Measurements from ENCODE around the gene PGM2L1. TPM values are rescaled to one million over a fixed set of nuclear protein-coding genes. Genes with fewer than 3 reads are reported as not detected.

Gene PGM2L1
- total RNA-seq, 3 donors from 2014 or later (not counting 1 experiment from before 2014, with no cell fraction given): 4.4 to 8.0 (median 6.6) TPM

DNA sequence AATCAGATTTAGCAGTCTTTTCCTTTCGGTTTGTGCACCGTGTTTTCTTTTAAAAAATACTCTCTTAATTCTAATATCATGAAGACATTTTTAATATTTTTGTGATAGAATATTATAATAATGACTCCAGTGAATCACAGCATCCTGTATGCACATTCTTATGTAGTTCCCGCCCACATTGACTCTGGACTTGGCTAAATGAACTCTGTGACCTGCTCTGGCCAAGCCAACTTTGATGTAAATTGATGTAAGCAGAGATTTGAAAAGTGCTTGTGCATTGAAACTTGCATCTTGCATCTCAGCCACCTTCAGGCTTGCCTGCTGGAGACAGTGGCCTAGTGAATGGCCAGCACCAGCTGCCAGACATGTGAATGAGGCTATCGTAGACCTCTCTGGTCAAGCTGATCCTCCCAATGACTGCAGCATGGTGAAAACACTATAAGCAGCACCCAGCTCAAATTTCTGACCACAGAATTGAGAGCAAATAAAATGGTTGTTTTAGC, 29.2 kb upstream of the PGM2L1 start:
- Histone ChIP-seq H3K27ac (ENCODE audit: low read length) (no peak overlapping the region), H3K27me3 (ENCODE audit: control insufficient read depth, insufficient read depth, low read length) (no peaks in the 10 kb centered on the region), H3K9me3 (ENCODE audit: control insufficient read depth, insufficient read depth, low read length) (peaks cover 3% of the 10 kb centered on the region), H3K4me3 (ENCODE audit: low read length) (no peak overlapping the region), H3K4me1 (ENCODE audit: control insufficient read depth, insufficient read depth, low read length) (no peaks in the 10 kb centered on the region), H3K36me3 (ENCODE audit: control insufficient read depth, insufficient read depth, low read length) (no peaks in the 10 kb centered on the region)
- H3K9me3 Mint-ChIP-seq: no peaks in the 10 kb centered on the region
- ATAC-seq (no peak), DNase-seq (no peak)
- TF ChIP-seq, protein P1, sequence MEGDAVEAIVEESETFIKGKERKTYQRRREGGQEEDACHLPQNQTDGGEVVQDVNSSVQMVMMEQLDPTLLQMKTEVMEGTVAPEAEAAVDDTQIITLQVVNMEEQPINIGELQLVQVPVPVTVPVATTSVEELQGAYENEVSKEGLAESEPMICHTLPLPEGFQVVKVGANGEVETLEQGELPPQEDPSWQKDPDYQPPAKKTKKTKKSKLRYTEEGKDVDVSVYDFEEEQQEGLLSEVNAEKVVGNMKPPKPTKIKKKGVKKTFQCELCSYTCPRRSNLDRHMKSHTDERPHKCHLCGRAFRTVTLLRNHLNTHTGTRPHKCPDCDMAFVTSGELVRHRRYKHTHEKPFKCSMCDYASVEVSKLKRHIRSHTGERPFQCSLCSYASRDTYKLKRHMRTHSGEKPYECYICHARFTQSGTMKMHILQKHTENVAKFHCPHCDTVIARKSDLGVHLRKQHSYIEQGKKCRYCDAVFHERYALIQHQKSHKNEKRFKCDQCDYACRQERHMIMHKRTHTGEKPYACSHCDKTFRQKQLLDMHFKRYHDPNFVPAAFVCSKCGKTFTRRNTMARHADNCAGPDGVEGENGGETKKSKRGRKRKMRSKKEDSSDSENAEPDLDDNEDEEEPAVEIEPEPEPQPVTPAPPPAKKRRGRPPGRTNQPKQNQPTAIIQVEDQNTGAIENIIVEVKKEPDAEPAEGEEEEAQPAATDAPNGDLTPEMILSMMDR (IDR thresholded peaks at IDR 0.05): no peak
- H3K4me1 Mint-ChIP-seq: no peaks in the 10 kb centered on the region
- peaks cover 6 to 10% of the 10 kb centered on the region in 2 donors for H3K27me3 Mint-ChIP-seq (ENCODE audit: low read depth in 2 of 2)
- H3K27ac Mint-ChIP-seq: no peak overlapping the region
- no peak overlapping the region for H3K4me3 Mint-ChIP-seq
- WGBS (ENCODE audit: insufficient coverage): 94% methylated on average over 2 of the region's 4 CpGs
- H3K36me3 Mint-ChIP-seq: no peaks in the 10 kb centered on the region
- intact Hi-C loops (cut with micrococcal nuclease): no loop called here

DNA sequence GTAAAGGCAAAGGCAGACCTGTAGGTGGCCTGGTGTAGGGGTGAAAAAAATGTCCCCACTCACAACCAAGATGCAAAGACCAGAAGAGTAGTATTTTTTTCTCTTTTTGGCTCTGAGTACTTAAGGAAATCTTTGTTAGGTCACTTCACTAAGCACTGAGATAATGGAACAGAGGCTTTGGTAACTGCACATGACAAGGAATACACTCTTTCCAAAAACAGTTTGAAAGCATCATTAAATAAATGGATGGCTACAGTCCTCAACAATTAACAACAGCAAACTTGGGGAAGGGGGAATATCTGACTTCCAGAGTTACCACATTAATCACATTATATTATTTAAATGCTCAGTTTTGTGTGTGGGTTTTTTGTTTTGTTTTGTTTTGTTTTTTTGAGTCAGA, 26.9 kb upstream of the PGM2L1 start:
- intact Hi-C loops (cut with micrococcal nuclease): no loop called here
- TF ChIP-seq, protein P1 (IDR thresholded peaks at IDR 0.05): no peak
- no peak overlapping the region for H3K27ac Mint-ChIP-seq
- H3K9me3 Mint-ChIP-seq: no peaks in the 10 kb centered on the region
- peaks cover 12 to 16% of the 10 kb centered on the region in 2 donors for H3K27me3 Mint-ChIP-seq (ENCODE audit: low read depth in 2 of 2)
- no peak overlapping the region for H3K27ac ChIP-seq (ENCODE audit: low read length)
- H3K4me1 Mint-ChIP-seq: no peaks in the 10 kb centered on the region
- H3K4me1 ChIP-seq (ENCODE audit: control insufficient read depth, insufficient read depth, low read length): no peaks in the 10 kb centered on the region
- peaks cover 3% of the 10 kb centered on the region for H3K9me3 ChIP-seq (ENCODE audit: control insufficient read depth, insufficient read depth, low read length)
- DNase-seq: no peak
- no peaks in the 10 kb centered on the region for H3K36me3 ChIP-seq (ENCODE audit: control insufficient read depth, insufficient read depth, low read length)
- H3K36me3 Mint-ChIP-seq: no peaks in the 10 kb centered on the region
- H3K27me3 ChIP-seq (ENCODE audit: control insufficient read depth, insufficient read depth, low read length): peaks cover 2% of the 10 kb centered on the region
- H3K4me3 ChIP-seq (ENCODE audit: low read length): no peak overlapping the region
- H3K4me3 Mint-ChIP-seq: no peak overlapping the region
- ATAC-seq: no peak

DNA sequence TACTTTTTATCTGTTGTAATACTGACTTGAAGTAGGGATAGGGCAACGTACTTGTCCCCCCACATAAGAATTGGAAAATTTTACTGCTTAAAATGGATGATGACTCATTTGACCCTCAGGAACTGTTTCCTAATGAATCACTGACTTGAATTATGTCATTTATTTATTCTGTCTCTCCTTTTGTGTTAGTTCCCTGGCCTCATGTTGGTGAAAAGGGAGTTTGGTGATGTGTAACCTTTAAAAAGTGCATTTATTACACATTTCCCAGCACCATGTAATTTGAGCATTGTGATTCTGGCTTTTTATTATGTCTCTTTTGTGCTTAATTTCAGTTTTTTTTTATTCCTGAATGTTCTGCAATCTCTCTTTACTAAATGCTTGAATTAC, 20.3 kb upstream of the PGM2L1 start:
- H3K4me1 Mint-ChIP-seq: no peaks in the 10 kb centered on the region
- intact Hi-C loops (cut with micrococcal nuclease): no loop called here

More for the DNA sequence above, 20.3 kb upstream of the PGM2L1 start:
- Histone ChIP-seq H3K4me1 (ENCODE audit: control insufficient read depth, insufficient read depth, low read length) (no peaks in the 10 kb centered on the region), H3K27ac (ENCODE audit: low read length) (no peak overlapping the region), H3K36me3 (ENCODE audit: control insufficient read depth, insufficient read depth, low read length) (no peaks in the 10 kb centered on the region), H3K27me3 (ENCODE audit: control insufficient read depth, insufficient read depth, low read length) (peaks cover 2% of the 10 kb centered on the region), H3K9me3 (ENCODE audit: control insufficient read depth, insufficient read depth, low read length) (no peaks in the 10 kb centered on the region), H3K4me3 (ENCODE audit: low read length) (no peak overlapping the region)
- Mint-ChIP-seq H3K27me3 (ENCODE audit: low read depth in 2 of 2) (peaks cover 6 to 9% of the 10 kb centered on the region in 2 donors), H3K36me3 (no peaks in the 10 kb centered on the region), H3K27ac (no peak overlapping the region), H3K9me3 (no peaks in the 10 kb centered on the region), H3K4me3 (no peak overlapping the region)
- DNase-seq (no peak), ATAC-seq (no peak)
- WGBS (ENCODE audit: insufficient coverage): 54% methylated on average over 1 of the region's 1 CpG
- TF ChIP-seq, protein P1 (IDR thresholded peaks at IDR 0.05): no peak

All from natural killer cell (primary cell).